Spleen (tissue), 11 donors: ENCODE measurements around the gene GLI2. TPM values are rescaled to one million over a fixed set of nuclear protein-coding genes. Genes with fewer than 3 reads are reported as not detected.

Experiments used
- DNase-seq: peaks from one replicate; pipeline ENCODE4 v3.0.0-alpha.2; 2020
- H3K27ac ChIP-seq, 8 donors: fragments of 200-600 bp; sonication (generic) in 7 of 8; 1 replicate in 4 of 8; 2 replicates in 4 of 8; pipeline versions ENCODE4 v1.5.0 to v1.8.0; 2016 to 2021; ENCODE audit warnings: inconsistent platforms in 4 of 8, mild to moderate bottlenecking in 4 of 8, moderate library complexity in 1 of 8
- H3K27me3 ChIP-seq, 7 donors: fragments of 200-600 bp; sonication (generic) in 6 of 7; replicated peaks in 1 of 7; 1 replicate in 4 of 7; 2 replicates in 3 of 7; pipeline versions ENCODE4 v1.5.0 to v1.8.0; 2016 to 2021; ENCODE audit warnings: inconsistent platforms in 3 of 7, mild to moderate bottlenecking in 1 of 7
- H3K36me3 ChIP-seq, 6 donors: fragments of 200-600 bp; sonication (generic) in 5 of 6; 1 replicate in 4 of 6; 2 replicates in 2 of 6; pipeline versions ENCODE4 v1.5.0 to v1.8.0; 2016 to 2021; ENCODE audit warnings: inconsistent platforms in 2 of 6
- H3K4me1 ChIP-seq, 6 donors: fragments of 200-600 bp; sonication (generic) in 5 of 6; 1 replicate in 3 of 6; 2 replicates in 3 of 6; pipeline versions ENCODE4 v1.5.0 to v1.8.0; 2016 to 2021; ENCODE audit warnings: inconsistent platforms in 3 of 6
- H3K4me3 ChIP-seq, 8 donors: fragments of 200-600 bp; sonication (generic) in 7 of 8; 1 replicate in 4 of 8; 2 replicates in 4 of 8; pipeline versions ENCODE4 v1.5.0 to v1.8.0; 2016 to 2021; ENCODE audit warnings: inconsistent platforms in 4 of 8, mild to moderate bottlenecking in 4 of 8, moderate library complexity in 2 of 8
- H3K9me3 ChIP-seq, 8 donors: fragments of 200-600 bp; sonication (generic) in 7 of 8; 1 replicate in 4 of 8; 2 replicates in 4 of 8; pipeline versions ENCODE4 v1.5.0 to v1.8.0; 2016 to 2021; ENCODE audit warnings: inconsistent platforms in 4 of 8
- POLR2A ChIP-seq, 3 donors: fragments of 450-650 bp; IDR thresholded peaks; one replicate each; pipeline ENCODE4 v1.5.1; 2017; ENCODE audit warnings: antibody characterized with exemption in 3 of 3, mild to moderate bottlenecking in 1 of 3
- POLR2AphosphoS5 ChIP-seq, 3 donors: sonication (generic); formaldehyde crosslinking; IDR thresholded peaks; one replicate each; pipeline ENCODE4 v1.5.1; 2017; ENCODE audit warnings: antibody characterized with exemption in 3 of 3
- WGBS, 5 donors: extraction: QIAGEN DNeasy Blood & Tissue Kit in 3 of 5; methylation state at CpG; one replicate each; pipeline versions ENCODE4 v1.1.5 to v1.1.7; 2013 to 2018; 5-methylcytosine and 5-hydroxymethylcytosine counted together
- intact Hi-C: fragments of 100-400 bp; cut with DNase I; formaldehyde crosslinking; loops from one replicate; pipeline ENCODE4 v1.15.0; 2023; ENCODE audit warnings: low total_unique reads
- polyA plus RNA-seq, 3 donors: library from polyadenylated mRNA; stranded (reverse); fragments of 200-250 nt; gene quantifications; one replicate each; pipeline ENCODE4 v1.2.1, GENCODE V29; 2013
- total RNA-seq, 7 donors: library from RNA; depleted of rRNA in 3 of 7; stranded (reverse); fragments of >200 nt in 3 of 7; fragmentation: NEBNext Ultra II Directional in 4 of 7; extraction: Animal tissue kit (Norgen Biotek cat#: 25700) in 4 of 7; gene quantifications; one replicate each; pipeline versions ENCODE4 v1.1.0 to v1.2.1, GENCODE V29; 2016 to 2021
- TF ChIP-seq, protein P1 (sequence below), 11 experiments: fragments of 200-600 bp in 7 of 11; fragments of 450-650 bp in 4 of 11; sonication (generic) in 4 of 11; IDR thresholded peaks in 8 of 11; conservative IDR thresholded peaks in 3 of 11; 1 replicate in 7 of 11; 2 replicates in 4 of 11; pipeline versions ENCODE4 v1.4.0 to v1.8.0; 2016 to 2021; ENCODE audit warnings: antibody characterized with exemption in 11 of 11, inconsistent platforms in 4 of 11, mild to moderate bottlenecking in 1 of 11
- donor health status: healthy with polysubstance abuse.
- donor health status: DM: no; HTN: no; CAD: no; lungs with moderate emphysema.
- donor health status: DM: no; HTN: no; CAD: no.
- donor health status: Bipolar disorder and iron deficiency.
- donor health status: healthy.
- donor health status: DM: no; HTN: no; CAD: no.
- donor health status: DM: yes; HTN: yes; CAD: no.

The GLI2 gene
- total and polyA plus RNA-seq, 10 donors: 0.22 to 10.6 (median 1.4) TPM

DNA sequence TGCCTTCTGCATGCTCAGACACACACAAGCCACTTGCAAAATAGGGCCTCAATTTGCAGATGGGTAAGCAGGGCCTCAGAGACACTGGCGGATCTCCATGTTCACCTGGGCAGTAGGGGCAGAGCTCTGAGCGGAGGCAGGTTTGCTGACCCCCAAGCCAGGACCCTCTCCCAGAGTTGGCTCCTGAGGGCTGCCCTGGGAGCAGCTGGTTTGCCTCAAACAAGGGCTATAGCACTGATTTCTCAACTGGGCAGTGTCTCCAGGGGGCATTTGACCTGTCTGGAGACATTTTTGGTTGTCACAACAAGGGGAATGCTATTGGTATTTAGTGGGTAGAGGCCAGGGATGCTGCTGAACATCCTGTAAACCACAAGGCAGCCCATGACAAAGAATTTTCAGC lies 11.6 kb downstream of the GLI2 start:
- no peaks in the 10 kb centered on the region for H3K9me3 ChIP-seq
- peaks cover 0 to 1% (median 0%) of the 10 kb centered on the region in 6 donors for H3K4me1 ChIP-seq
- TF ChIP-seq, protein P1, sequence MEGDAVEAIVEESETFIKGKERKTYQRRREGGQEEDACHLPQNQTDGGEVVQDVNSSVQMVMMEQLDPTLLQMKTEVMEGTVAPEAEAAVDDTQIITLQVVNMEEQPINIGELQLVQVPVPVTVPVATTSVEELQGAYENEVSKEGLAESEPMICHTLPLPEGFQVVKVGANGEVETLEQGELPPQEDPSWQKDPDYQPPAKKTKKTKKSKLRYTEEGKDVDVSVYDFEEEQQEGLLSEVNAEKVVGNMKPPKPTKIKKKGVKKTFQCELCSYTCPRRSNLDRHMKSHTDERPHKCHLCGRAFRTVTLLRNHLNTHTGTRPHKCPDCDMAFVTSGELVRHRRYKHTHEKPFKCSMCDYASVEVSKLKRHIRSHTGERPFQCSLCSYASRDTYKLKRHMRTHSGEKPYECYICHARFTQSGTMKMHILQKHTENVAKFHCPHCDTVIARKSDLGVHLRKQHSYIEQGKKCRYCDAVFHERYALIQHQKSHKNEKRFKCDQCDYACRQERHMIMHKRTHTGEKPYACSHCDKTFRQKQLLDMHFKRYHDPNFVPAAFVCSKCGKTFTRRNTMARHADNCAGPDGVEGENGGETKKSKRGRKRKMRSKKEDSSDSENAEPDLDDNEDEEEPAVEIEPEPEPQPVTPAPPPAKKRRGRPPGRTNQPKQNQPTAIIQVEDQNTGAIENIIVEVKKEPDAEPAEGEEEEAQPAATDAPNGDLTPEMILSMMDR (IDR thresholded peaks at IDR 0.05 in 8 of 11, conservative IDR thresholded peaks at IDR 0.05 in 3 of 11): no peak
- TF ChIP-seq POLR2AphosphoS5 (IDR thresholded peaks at IDR 0.05): no peak
- no peak for TF ChIP-seq POLR2A (IDR thresholded peaks at IDR 0.05)
- no peak overlapping the region for H3K27ac ChIP-seq
- no peak overlapping the region for H3K4me3 ChIP-seq
- H3K36me3 ChIP-seq: no peaks in the 10 kb centered on the region
- 83 to 97% (median 94%) methylated on average over 1 to 2 of the region's 2 CpGs for WGBS, 5 donors
- DNase-seq: no peak
- intact Hi-C loops: no loop called here
- H3K27me3 ChIP-seq: peaks cover 0 to 23% (median 7%) of the 10 kb centered on the region in 7 donors

DNA sequence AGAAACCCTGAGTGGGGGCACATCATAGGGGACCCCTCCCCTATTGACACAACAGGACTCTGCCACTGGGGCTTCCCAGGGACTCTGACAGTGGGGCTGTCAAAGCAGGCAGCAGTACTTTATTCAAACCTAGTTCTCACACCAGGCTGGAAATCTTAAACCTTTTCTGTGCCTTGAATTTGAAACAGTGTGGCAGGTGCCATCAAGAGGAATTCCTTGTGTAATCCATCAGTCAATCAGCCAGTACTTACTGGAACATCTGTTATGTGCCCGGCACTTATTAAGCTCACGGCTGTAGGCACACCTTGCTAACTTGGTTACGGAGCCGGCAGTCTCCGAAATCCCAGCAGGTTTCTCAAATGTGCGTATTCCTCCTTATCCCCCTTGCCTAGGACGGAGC lies 12.0 kb downstream of the GLI2 start:
- 95 to 97% (median 96%) methylated on average over 7 of the region's 7 CpGs for WGBS, 5 donors
- no peaks in the 10 kb centered on the region for H3K4me1 ChIP-seq
- no peaks in the 10 kb centered on the region for H3K9me3 ChIP-seq
- H3K27ac ChIP-seq: no peak overlapping the region
- no peaks in the 10 kb centered on the region for H3K36me3 ChIP-seq
- no peak overlapping the region for H3K4me3 ChIP-seq
- peaks cover 0 to 19% (median 5%) of the 10 kb centered on the region in 7 donors for H3K27me3 ChIP-seq
- no peak for DNase-seq
- intact Hi-C loops: no loop called here
- TF ChIP-seq, protein P1 (IDR thresholded peaks at IDR 0.05 in 8 of 11, conservative IDR thresholded peaks at IDR 0.05 in 3 of 11): no peak
- TF ChIP-seq POLR2A (IDR thresholded peaks at IDR 0.05) (no peak), POLR2AphosphoS5 (IDR thresholded peaks at IDR 0.05) (no peak)

- H3K36me3 ChIP-seq: no peaks in the 10 kb centered on the region
- no peak overlapping the region for H3K4me3 ChIP-seq
- no peak for DNase-seq
- H3K9me3 ChIP-seq: no peaks in the 10 kb centered on the region
- TF ChIP-seq, protein P1 (IDR thresholded peaks at IDR 0.05 in 8 of 11, conservative IDR thresholded peaks at IDR 0.05 in 3 of 11): no peak
- TF ChIP-seq POLR2AphosphoS5 (IDR thresholded peaks at IDR 0.05): no peak
- no peak for TF ChIP-seq POLR2A (IDR thresholded peaks at IDR 0.05)
- no peaks in the 10 kb centered on the region for H3K4me1 ChIP-seq
- 86 to 89% (median 87%) methylated on average over 3 of the region's 3 CpGs for WGBS, 5 donors
- no peak overlapping the region for H3K27ac ChIP-seq
- intact Hi-C loops: no loop called here
- peaks cover 0 to 13% (median 5%) of the 10 kb centered on the region in 7 donors for H3K27me3 ChIP-seq
These were observed 12.6 kb downstream of the GLI2 start for GRCh38 chr2:120748310-120748709.

- no peaks in the 10 kb centered on the region for H3K36me3 ChIP-seq
- no peak overlapping the region for H3K4me3 ChIP-seq
- H3K9me3 ChIP-seq: no peaks in the 10 kb centered on the region
- no peak for DNase-seq
- intact Hi-C loops: no loop called here
- peaks cover 0 to 9% (median under 1%) of the 10 kb centered on the region in 7 donors for H3K27me3 ChIP-seq
- no peak overlapping the region for H3K27ac ChIP-seq
- TF ChIP-seq POLR2AphosphoS5 (IDR thresholded peaks at IDR 0.05) (no peak), POLR2A (IDR thresholded peaks at IDR 0.05) (no peak)
- TF ChIP-seq, protein P1 (IDR thresholded peaks at IDR 0.05 in 8 of 11, conservative IDR thresholded peaks at IDR 0.05 in 3 of 11): no peak
- no peaks in the 10 kb centered on the region for H3K4me1 ChIP-seq
These were observed 13.1 kb downstream of the GLI2 start for GRCh38 chr2:120748741-120749140.
